Ovary (tissue), 9 donors: Measurements from ENCODE around the gene CNDP1. TPM values are rescaled to one million over a fixed set of nuclear protein-coding genes. Genes with fewer than 3 reads are reported as not detected.

Experiments used
- DNase-seq, 5 donors: peaks; one replicate each; pipeline ENCODE4 v3.0.0-alpha.2; 2019 to 2020
- H3K27ac ChIP-seq, 2 donors: fragments of 200-600 bp; one replicate each; pipeline versions ENCODE4 v1.5.1 to v1.8.0; 2019 to 2022
- H3K27me3 ChIP-seq: fragments of 200-600 bp; one replicate; pipeline ENCODE4 v1.8.0; 2022
- H3K36me3 ChIP-seq: fragments of 200-600 bp; sonication (generic); one replicate; pipeline ENCODE4 v1.5.1; 2019
- H3K4me1 ChIP-seq: one replicate; pipeline ENCODE4 v1.8.1; 2013; ENCODE audit warnings: mild to moderate bottlenecking, moderate library complexity; ENCODE audit not compliant: insufficient read depth
- H3K4me3 ChIP-seq: fragments of 200-600 bp; sonication (generic); one replicate; pipeline ENCODE4 v1.5.1; 2017
- H3K9me3 ChIP-seq, 2 donors: fragments of 200-600 bp in 1 of 2; sonication (generic) in 1 of 2; one replicate each; pipeline versions ENCODE4 v1.5.1 to v1.8.1; 2013 to 2019; ENCODE audit warnings: mild to moderate bottlenecking in 1 of 2, moderate library complexity in 1 of 2
- EP300 ChIP-seq: sonication (generic); formaldehyde crosslinking; IDR thresholded peaks from one replicate; pipeline ENCODE4 v1.6.1; 2017; ENCODE audit warnings: antibody characterized with exemption
- POLR2A ChIP-seq: fragments of 450-650 bp; IDR thresholded peaks from one replicate; pipeline ENCODE4 v1.6.1; 2017; ENCODE audit warnings: antibody characterized with exemption, mild to moderate bottlenecking, moderate library complexity
- WGBS, 3 donors: extraction: QIAGEN DNeasy Blood & Tissue Kit in 1 of 3; methylation state at CpG; one replicate each; pipeline versions ENCODE4 v1.1.5 to v1.1.7; 2013 to 2017; 5-methylcytosine and 5-hydroxymethylcytosine counted together
- intact Hi-C, 4 donors: fragments of 100-400 bp; cut with DNase I; formaldehyde crosslinking; loops; one replicate each; pipeline versions ENCODE4 v1.11.0 to v1.15.1; 2022 to 2023
- polyA plus RNA-seq, 2 donors: library from polyadenylated mRNA; stranded (reverse); fragments of 200-250 nt in 1 of 2; fragments of 350-450 nt in 1 of 2; fragmentation: Illumina TruSeq in 1 of 2; extraction: RNeasy Lipid Tissue Mini Kit (QIAGEN cat#74804) in 1 of 2; gene quantifications; one replicate each; pipeline ENCODE4 v1.2.3, GENCODE V29; 2013 to 2014
- total RNA-seq, 7 donors: library from RNA; depleted of rRNA in 2 of 7; stranded (reverse); fragments of >200 nt in 2 of 7; fragmentation: NEBNext Ultra II Directional in 3 of 7; extraction: Animal tissue kit (Norgen Biotek cat#: 25700) in 3 of 7; gene quantifications; one replicate each; pipeline versions ENCODE4 v1.1.0 to v1.2.4, GENCODE V29; 2016 to 2023
- TF ChIP-seq, protein P1 (sequence below), 3 donors: fragments of 450-650 bp in 2 of 3; fragments of 200-600 bp in 1 of 3; IDR thresholded peaks; one replicate each; pipeline versions ENCODE4 v1.5.1 to v1.8.0; 2016 to 2022; ENCODE audit warnings: antibody characterized with exemption in 3 of 3, mild to moderate bottlenecking in 1 of 3
- donor health status: DM: no; HTN: no; CAD: no; lungs with moderate emphysema.
- donor health status: DM: no; HTN: no; CAD: no.
- donor health status: Bipolar disorder and iron deficiency.
- donor health status: DM: yes; HTN: yes; CAD: no.
- donor health status: DM: no; HTN: no; CAD: no.
- donor health status: DM: yes; HTN: yes; CAD: no.

The CNDP1 gene
- total and polyA plus RNA-seq, 9 donors = 0.02 to 0.35 (median 0.15) TPM; not detected in 3

DNA sequence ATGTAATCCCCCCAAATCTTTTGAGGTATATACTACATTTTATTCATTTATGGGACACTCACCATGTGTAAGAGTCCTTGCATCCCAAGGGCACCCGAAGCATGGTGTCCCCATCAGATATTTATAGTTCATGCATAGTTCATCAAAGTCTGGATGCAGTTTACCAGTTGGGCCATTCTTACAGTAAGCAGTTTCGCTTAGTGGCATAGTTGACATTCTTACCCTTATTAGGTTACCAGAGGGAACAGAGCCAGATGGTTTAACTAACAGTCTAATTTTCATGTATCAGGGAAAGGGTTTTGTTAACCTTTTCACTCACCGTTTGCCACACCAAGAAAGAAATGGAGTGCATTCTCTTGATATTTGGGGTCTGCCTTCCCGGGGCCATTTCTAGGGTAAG, 70.5 kb downstream of the CNDP1 start:
- 48 to 64% (median 50%) methylated on average over 4 of the region's 4 CpGs for WGBS, 3 donors
- H3K36me3 ChIP-seq = no peaks in the 10 kb centered on the region
- no peak overlapping the region for H3K4me3 ChIP-seq
- H3K27me3 ChIP-seq = no peaks in the 10 kb centered on the region
- TF ChIP-seq EP300 (no peak), POLR2A (no peak)
- TF ChIP-seq, protein P1, sequence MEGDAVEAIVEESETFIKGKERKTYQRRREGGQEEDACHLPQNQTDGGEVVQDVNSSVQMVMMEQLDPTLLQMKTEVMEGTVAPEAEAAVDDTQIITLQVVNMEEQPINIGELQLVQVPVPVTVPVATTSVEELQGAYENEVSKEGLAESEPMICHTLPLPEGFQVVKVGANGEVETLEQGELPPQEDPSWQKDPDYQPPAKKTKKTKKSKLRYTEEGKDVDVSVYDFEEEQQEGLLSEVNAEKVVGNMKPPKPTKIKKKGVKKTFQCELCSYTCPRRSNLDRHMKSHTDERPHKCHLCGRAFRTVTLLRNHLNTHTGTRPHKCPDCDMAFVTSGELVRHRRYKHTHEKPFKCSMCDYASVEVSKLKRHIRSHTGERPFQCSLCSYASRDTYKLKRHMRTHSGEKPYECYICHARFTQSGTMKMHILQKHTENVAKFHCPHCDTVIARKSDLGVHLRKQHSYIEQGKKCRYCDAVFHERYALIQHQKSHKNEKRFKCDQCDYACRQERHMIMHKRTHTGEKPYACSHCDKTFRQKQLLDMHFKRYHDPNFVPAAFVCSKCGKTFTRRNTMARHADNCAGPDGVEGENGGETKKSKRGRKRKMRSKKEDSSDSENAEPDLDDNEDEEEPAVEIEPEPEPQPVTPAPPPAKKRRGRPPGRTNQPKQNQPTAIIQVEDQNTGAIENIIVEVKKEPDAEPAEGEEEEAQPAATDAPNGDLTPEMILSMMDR (IDR thresholded peaks at IDR 0.05) = no peak
- no peak overlapping the region for H3K27ac ChIP-seq
- no peaks in the 10 kb centered on the region for H3K9me3 ChIP-seq
- H3K4me1 ChIP-seq = peaks cover 2% of the 10 kb centered on the region
- DNase-seq = no peak
- intact Hi-C loops = no loop called here

DNA sequence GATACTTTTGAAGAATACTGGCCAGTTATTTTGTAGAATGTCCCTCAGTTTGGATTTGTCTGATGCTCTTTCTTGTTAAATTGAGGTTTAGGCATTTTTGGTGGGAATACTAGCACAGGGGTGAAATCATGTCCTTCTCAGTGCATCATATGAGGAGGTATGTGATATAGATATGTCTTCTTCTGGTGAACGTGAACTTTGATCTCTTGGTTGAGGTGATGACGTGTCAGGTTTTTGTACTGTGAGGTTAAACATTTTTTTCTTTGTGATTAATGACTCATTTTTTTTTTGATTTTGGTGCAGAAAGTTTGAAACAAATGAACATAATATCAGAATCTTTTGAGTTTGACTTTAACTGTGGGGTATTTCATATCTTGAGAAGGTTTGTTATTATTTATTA, 74.4 kb downstream of the CNDP1 start:
- no peak for DNase-seq
- 91 to 97% (median 93%) methylated on average over 2 of the region's 2 CpGs for WGBS, 3 donors
- TF ChIP-seq, protein P1 (IDR thresholded peaks at IDR 0.05) = no peak
- TF ChIP-seq EP300 (no peak), POLR2A (no peak)
- Histone ChIP-seq H3K9me3 (no peaks in the 10 kb centered on the region), H3K36me3 (no peaks in the 10 kb centered on the region), H3K4me1 (peaks cover 2% of the 10 kb centered on the region), H3K27me3 (no peaks in the 10 kb centered on the region), H3K27ac (no peak overlapping the region), H3K4me3 (no peak overlapping the region)
- intact Hi-C loops = no loop called here

DNA sequence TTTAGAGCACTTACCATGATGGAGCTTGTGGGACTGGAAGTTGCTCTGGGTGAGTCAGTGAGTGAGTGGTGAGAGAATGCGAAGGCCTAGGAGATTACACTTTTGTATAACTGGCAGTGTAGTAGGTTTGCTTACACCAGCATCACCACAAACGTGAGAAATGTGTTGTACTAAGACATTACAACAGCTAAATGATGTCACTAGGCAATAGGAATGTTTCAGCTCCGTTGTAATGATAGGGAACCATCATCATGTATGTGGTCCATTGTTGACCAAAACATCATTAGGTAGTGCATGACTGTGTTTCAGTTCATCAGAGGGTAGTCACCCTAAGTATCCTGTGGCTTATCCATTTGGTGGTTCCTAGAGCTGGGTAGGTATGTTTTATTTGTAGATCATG, 75.2 kb downstream of the CNDP1 start:
- TF ChIP-seq, protein P1 (IDR thresholded peaks at IDR 0.05) = no peak
- TF ChIP-seq POLR2A (no peak), EP300 (no peak)
- Histone ChIP-seq H3K36me3 (no peaks in the 10 kb centered on the region), H3K27ac (no peak overlapping the region), H3K4me1 (peaks cover 2% of the 10 kb centered on the region), H3K9me3 (no peaks in the 10 kb centered on the region), H3K27me3 (no peaks in the 10 kb centered on the region), H3K4me3 (no peak overlapping the region)
- no peak for DNase-seq
- 82 to 89% (median 85%) methylated on average over 3 of the region's 3 CpGs for WGBS, 3 donors
- intact Hi-C loops = no loop called here

DNA sequence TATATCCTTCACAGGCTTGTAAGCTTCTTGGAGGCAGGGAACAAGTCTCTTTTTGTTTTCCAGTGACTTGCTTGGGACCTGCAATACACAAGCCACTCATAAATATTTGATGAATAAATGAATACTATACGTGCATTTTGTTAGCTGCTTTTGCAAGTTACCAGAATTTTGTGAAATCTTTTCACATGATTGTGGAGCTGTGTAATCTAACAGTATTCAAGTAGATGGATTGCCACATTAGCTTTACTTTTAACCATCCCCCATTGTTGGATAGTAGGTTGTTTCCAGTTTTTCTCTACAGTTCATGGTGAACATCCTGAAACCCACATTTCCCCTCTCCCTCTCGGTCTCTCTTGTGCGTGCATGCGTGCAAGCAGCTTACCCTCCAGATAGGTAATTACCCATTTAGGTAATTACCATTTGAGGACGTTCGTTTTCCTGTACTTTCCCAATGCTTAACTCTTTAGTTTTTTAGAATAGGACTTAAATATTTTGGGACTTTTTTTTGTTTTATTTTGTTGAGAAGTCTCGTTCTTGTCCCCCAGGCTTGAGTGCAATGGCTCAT, 75.8 kb downstream of the CNDP1 start:
- DNase-seq = no peak
- no peaks in the 10 kb centered on the region for H3K36me3 ChIP-seq
- intact Hi-C loops = no loop called here
- TF ChIP-seq, protein P1 (IDR thresholded peaks at IDR 0.05) = no peak
- TF ChIP-seq EP300 (no peak), POLR2A (no peak)
- no peak overlapping the region for H3K27ac ChIP-seq
- 92 to 94% (median 93%) methylated on average over 7 of the region's 7 CpGs for WGBS, 3 donors
- no peaks in the 10 kb centered on the region for H3K27me3 ChIP-seq
- peaks cover 2% of the 10 kb centered on the region for H3K4me1 ChIP-seq
- no peaks in the 10 kb centered on the region for H3K9me3 ChIP-seq
- no peak overlapping the region for H3K4me3 ChIP-seq
